ENCODE results near the gene ISYNA1.
"Not testable (repeated sequence)": the region's sequence is repeated elsewhere in the genome, so short reads cannot be mapped to it uniquely, and the experiment has no call there.

The ISYNA1 gene

GRCh38 chr19:18418029-18418482, 19.9 kb downstream of the ISYNA1 start:
- no peak for DNase-seq

GRCh38 chr19:18417250-18418028, 20.5 kb downstream of the ISYNA1 start:
- DNase-seq, result peak; percentile 37

GRCh38 chr19:18416778-18417249, 21.1 kb downstream of the ISYNA1 start:
- DNase-seq, result peak; percentile 62

- no peak for DNase-seq
Measured at GRCh38 chr19:18415178-18415867, 22.6 kb downstream of the ISYNA1 start.

GRCh38 chr19:18414504-18415177, 23.3 kb downstream of the ISYNA1 start:
- DNase-seq, result no peak

GRCh38 chr19:18412610-18413239, 25.2 kb downstream of the ISYNA1 start:
- no peak for DNase-seq

GRCh38 chr19:18408053-18408476, 29.9 kb downstream of the ISYNA1 start:
- DNase-seq, result no peak

GRCh38 chr19:18406749-18407148, 31.2 kb downstream of the ISYNA1 start:
- no peak for DNase-seq

GRCh38 chr19:18405754-18406153, 32.2 kb downstream of the ISYNA1 start:
- DNase-seq, result not testable (repeated sequence)

GRCh38 chr19:18402455-18403248, 35.3 kb downstream of the ISYNA1 start:
- not testable (repeated sequence) for DNase-seq

GRCh38 chr19:18401580-18402112, 36.3 kb downstream of the ISYNA1 start:
- DNase-seq, result peak; percentile 35

GRCh38 chr19:18399008-18399407, 38.9 kb downstream of the ISYNA1 start:
- no peak for DNase-seq

- DNase-seq, result no peak
Measured at GRCh38 chr19:18397242-18398202, 40.4 kb downstream of the ISYNA1 start, which contains the start of gene LRRC25. Gene LRRC25, minus strand, starts transcription at chr19:18397622. Its CDS starts 659 bp downstream, at chr19:18396963.

GRCh38 chr19:18396471-18397241, 41.3 kb downstream of the ISYNA1 start:
- DNase-seq, result no peak

- no peak for DNase-seq
Measured at GRCh38 chr19:18393836-18394235, 44.1 kb downstream of the ISYNA1 start.

- no peak for DNase-seq
Measured at GRCh38 chr19:18392926-18393325, 45.0 kb downstream of the ISYNA1 start.

- no peak for DNase-seq
Measured at GRCh38 chr19:18392417-18392816, 45.5 kb downstream of the ISYNA1 start.

GRCh38 chr19:18391509-18392075, 46.3 kb downstream of the ISYNA1 start:
- DNase-seq, result no peak
